Activated T-cell treated with anti-CD3 and anti-CD28 coated beads, Interleukin-2, amount 50 U/mL, for 4 hours (primary cell): ENCODE data around the gene FAM161A. TPM values are rescaled to one million over a fixed set of nuclear protein-coding genes. Genes with fewer than 3 reads are reported as not detected.

Experiments used
- ATAC-seq, 2 donors: fragments of 200-7000 bp; cut with Tn5 transposase; one replicate each; pipeline ENCODE4 v1.10.0; 2021
- DNase-seq: peaks from one replicate; pipeline ENCODE4 v3.0.0-alpha.2; 2020
- H3K27me3 Mint-ChIP-seq: one replicate; pipeline ENCODE4 v1.8.0; 2021; ENCODE audit warnings: low read depth, mixed read lengths
- H3K36me3 Mint-ChIP-seq: one replicate; pipeline ENCODE4 v1.8.0; 2022; ENCODE audit warnings: mixed read lengths; ENCODE audit not compliant: insufficient read depth
- H3K4me1 Mint-ChIP-seq: one replicate; pipeline ENCODE4 v1.8.0; 2021; ENCODE audit warnings: low read depth, mixed read lengths
- H3K4me3 Mint-ChIP-seq: one replicate; pipeline ENCODE4 v1.8.0; 2021; ENCODE audit warnings: mild to moderate bottlenecking, moderate library complexity, mixed read lengths
- H3K9me3 Mint-ChIP-seq: one replicate; pipeline ENCODE4 v1.8.0; 2021; ENCODE audit warnings: mixed read lengths
- total RNA-seq, 3 donors: library from RNA; stranded (reverse); gene quantifications; one replicate each; pipeline ENCODE4 v1.2.1, GENCODE V29; 2021

Gene FAM161A
- total RNA-seq, 3 donors from 2014 or later, result 2.5 to 3.0 (median 2.6) TPM

DNA sequence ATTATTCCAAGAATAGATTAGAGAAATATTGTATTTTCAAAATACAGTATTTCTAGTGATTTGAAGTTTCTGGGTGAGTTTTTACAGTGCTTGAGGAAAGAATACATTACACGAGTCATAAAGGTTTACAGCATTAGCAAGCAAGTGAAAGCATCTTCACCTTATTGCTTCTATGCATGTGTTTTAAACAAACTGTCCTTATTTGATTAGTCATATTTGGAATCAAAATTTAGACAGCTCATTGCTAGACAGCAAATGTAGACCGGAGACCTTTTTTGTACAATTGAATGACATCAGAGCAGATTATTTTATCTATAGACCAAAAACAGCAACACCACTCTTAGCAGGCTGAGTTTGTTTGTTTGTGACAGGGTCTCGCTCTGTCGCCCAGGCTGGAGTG lies 69.2 kb downstream of the FAM161A start:
- H3K9me3 Mint-ChIP-seq, result peaks cover 8% of the 10 kb centered on the region
- DNase-seq (no peak), ATAC-seq (peak in 1 of 2 donors; percentile 43)
- peaks cover 11% of the 10 kb centered on the region for H3K27me3 Mint-ChIP-seq
- no peaks in the 10 kb centered on the region for H3K4me1 Mint-ChIP-seq
- H3K36me3 Mint-ChIP-seq, result no peaks in the 10 kb centered on the region
- H3K4me3 Mint-ChIP-seq, result no peak overlapping the region

- H3K4me1 Mint-ChIP-seq, result no peaks in the 10 kb centered on the region
- ATAC-seq, result no peak
- H3K27me3 Mint-ChIP-seq, result peaks cover 26% of the 10 kb centered on the region
- no peak overlapping the region for H3K4me3 Mint-ChIP-seq
- H3K36me3 Mint-ChIP-seq, result no peaks in the 10 kb centered on the region
- H3K9me3 Mint-ChIP-seq, result peaks cover 8% of the 10 kb centered on the region
- no peak for DNase-seq
Measured at GRCh38 chr2:61775956-61776570, 77.8 kb downstream of the FAM161A start.

Other genes with a start within 250 kb of the FAM161A start
- gene CCT4, start 34.6 kb upstream of the FAM161A start, total RNA-seq, result 100 to 1,000 TPM; 392 to 466 (median 441) TPM
- 10 to 100 TPM; 29.7 to 37.0 (median 31.0) TPM for gene COMMD1, start 51.6 kb upstream of the FAM161A start, total RNA-seq